Type B pancreatic cell (in vitro differentiated cells): ENCODE data around the gene CENPA. TPM values are rescaled to one million over a fixed set of nuclear protein-coding genes. Genes with fewer than 3 reads are reported as not detected.
A peak's percentile ranks its signal among the peaks of the same experiment; 100 is the strongest.

Experiments used
- DNase-seq: peaks from one replicate; pipeline ENCODE4 v3.0.0; 2021; ENCODE audit warnings: mixed read lengths; ENCODE audit not compliant: unreplicated experiment; ENCODE audit errors: extremely low spot score
- H3K27ac Mint-ChIP-seq: 2 replicates; pipeline ENCODE4 v1.8.0; 2021; ENCODE audit warnings: mild to moderate bottlenecking, mixed read lengths
- H3K27me3 Mint-ChIP-seq: 2 replicates; pipeline ENCODE4 v1.8.0; 2021; ENCODE audit warnings: mixed read lengths
- H3K36me3 Mint-ChIP-seq: 2 replicates; pipeline ENCODE4 v1.8.0; 2021; ENCODE audit warnings: mixed read lengths
- H3K4me1 Mint-ChIP-seq: one replicate; pipeline ENCODE4 v1.8.0; 2021; ENCODE audit warnings: mixed read lengths; ENCODE audit not compliant: unreplicated experiment
- H3K4me3 Mint-ChIP-seq: 2 replicates; pipeline ENCODE4 v1.8.0; 2021; ENCODE audit warnings: mild to moderate bottlenecking, mixed read lengths
- H3K9me3 Mint-ChIP-seq: 2 replicates; pipeline ENCODE4 v1.8.0; 2021; ENCODE audit warnings: mixed read lengths
- CTCF ChIP-seq: fragments of 200-600 bp; sonication (generic); conservative IDR thresholded peaks from 2 replicates; pipeline ENCODE4 v1.5.0; 2021; ENCODE audit warnings: antibody characterized with exemption, mild to moderate bottlenecking
- total RNA-seq: library from RNA; stranded (reverse); gene quantifications from 2 replicates; pipeline ENCODE4 v1.2.1, GENCODE V29; 2021; ENCODE audit warnings: low replicate concordance

CENPA gene
- total RNA-seq, 1 donor from 2014 or later = 24.7 TPM

GRCh38 chr2:26740890-26741302 is 45.0 kb upstream of the CENPA start:
- TF ChIP-seq CTCF = no peak
- no peaks in the 10 kb centered on the region for H3K9me3 Mint-ChIP-seq
- peaks cover 17% of the 10 kb centered on the region for H3K4me1 Mint-ChIP-seq
- no peaks in the 10 kb centered on the region for H3K36me3 Mint-ChIP-seq
- H3K4me3 Mint-ChIP-seq = no peak overlapping the region
- H3K27ac Mint-ChIP-seq = no peak overlapping the region
- H3K27me3 Mint-ChIP-seq = no peaks in the 10 kb centered on the region
- DNase-seq = no peak

GRCh38 chr2:26742048-26742770 is 43.6 kb upstream of the CENPA start:
- H3K36me3 Mint-ChIP-seq = no peaks in the 10 kb centered on the region
- no peak for TF ChIP-seq CTCF
- H3K4me3 Mint-ChIP-seq = no peak overlapping the region

GRCh38 chr2:26743852-26744251 is 42.0 kb upstream of the CENPA start:
- no peaks in the 10 kb centered on the region for H3K9me3 Mint-ChIP-seq
- DNase-seq = no peak
- H3K27me3 Mint-ChIP-seq = no peaks in the 10 kb centered on the region
- TF ChIP-seq CTCF = no peak
- H3K27ac Mint-ChIP-seq = no peak overlapping the region
- no peaks in the 10 kb centered on the region for H3K36me3 Mint-ChIP-seq
- peaks cover 17% of the 10 kb centered on the region for H3K4me1 Mint-ChIP-seq
- no peak overlapping the region for H3K4me3 Mint-ChIP-seq

More at GRCh38 chr2:26742048-26742770, 43.6 kb upstream of the CENPA start:
- H3K27me3 Mint-ChIP-seq = no peaks in the 10 kb centered on the region
- H3K9me3 Mint-ChIP-seq = no peaks in the 10 kb centered on the region
- no peak overlapping the region for H3K27ac Mint-ChIP-seq
- no peak for DNase-seq
- H3K4me1 Mint-ChIP-seq = peaks cover 17% of the 10 kb centered on the region

- Mint-ChIP-seq H3K4me3 (no peak overlapping the region), H3K27ac (no peak overlapping the region), H3K9me3 (no peaks in the 10 kb centered on the region), H3K27me3 (no peaks in the 10 kb centered on the region), H3K4me1 (peaks cover 20% of the 10 kb centered on the region), H3K36me3 (no peaks in the 10 kb centered on the region)
- TF ChIP-seq CTCF = no peak
- no peak for DNase-seq
Observed at GRCh38 chr2:26744953-26745352, 40.9 kb upstream of the CENPA start.

- Mint-ChIP-seq H3K9me3 (no peaks in the 10 kb centered on the region), H3K36me3 (no peaks in the 10 kb centered on the region), H3K4me3 (no peak overlapping the region), H3K27me3 (no peaks in the 10 kb centered on the region), H3K27ac (no peak overlapping the region), H3K4me1 (peaks cover 23% of the 10 kb centered on the region)
- TF ChIP-seq CTCF = peak; percentile 97
- peak; percentile 87 for DNase-seq
Observed at GRCh38 chr2:26745609-26746327, 40.1 kb upstream of the CENPA start.
